Esophagus muscularis mucosa (tissue), 4 donors: ENCODE measurements around the gene TSPAN7. TPM values are rescaled to one million over a fixed set of nuclear protein-coding genes. Genes with fewer than 3 reads are reported as not detected.

Experiments
- DNase-seq: peaks from one replicate; pipeline ENCODE4 v3.0.0-alpha.2; 2017; ENCODE audit errors: extremely low spot score
- H3K27ac ChIP-seq, 4 donors: fragments of 200-600 bp; sonication (generic); replicated peaks in 1 of 4; 1 replicate in 3 of 4; 2 replicates in 1 of 4; pipeline ENCODE4 v1.5.1; 2016 to 2019; ENCODE audit warnings: mild to moderate bottlenecking in 1 of 4
- H3K27me3 ChIP-seq, 4 donors: fragments of 200-600 bp; sonication (generic); one replicate each; pipeline versions ENCODE4 v1.5.1 to v1.6.0; 2016 to 2019
- H3K36me3 ChIP-seq, 4 donors: fragments of 200-600 bp; sonication (generic); one replicate each; pipeline ENCODE4 v1.5.1; 2016 to 2019
- H3K4me1 ChIP-seq, 4 donors: fragments of 200-600 bp; sonication (generic); one replicate each; pipeline ENCODE4 v1.5.1; 2016 to 2019
- H3K4me3 ChIP-seq, 4 donors: fragments of 200-600 bp; sonication (generic); 1 replicate in 2 of 4; 2 replicates in 2 of 4; pipeline ENCODE4 v1.5.1; 2016 to 2019; ENCODE audit warnings: mild to moderate bottlenecking in 4 of 4, moderate library complexity in 1 of 4
- H3K9me3 ChIP-seq, 4 donors: fragments of 200-600 bp; sonication (generic); 1 replicate in 3 of 4; 2 replicates in 1 of 4; pipeline ENCODE4 v1.5.1; 2016 to 2019
- EP300 ChIP-seq: sonication (generic); formaldehyde crosslinking; IDR thresholded peaks from one replicate; pipeline ENCODE4 v1.6.1; 2017; ENCODE audit warnings: antibody characterized with exemption
- POLR2A ChIP-seq: fragments of 450-650 bp; IDR thresholded peaks from one replicate; pipeline ENCODE4 v1.6.1; 2017; ENCODE audit warnings: antibody characterized with exemption, moderate library complexity, mild to moderate bottlenecking, low read depth
- POLR2AphosphoS5 ChIP-seq, 2 donors: sonication (generic); formaldehyde crosslinking; IDR thresholded peaks; one replicate each; pipeline ENCODE4 v1.6.1; 2017; ENCODE audit warnings: antibody characterized with exemption in 2 of 2
- WGBS: methylation state at CpG from one replicate; pipeline ENCODE4 v1.1.5; 2018; 5-methylcytosine and 5-hydroxymethylcytosine counted together
- intact Hi-C: fragments of 100-400 bp; cut with DNase I; formaldehyde crosslinking; loops from one replicate; pipeline ENCODE4 v1.15.1; 2023
- total RNA-seq, 4 donors: library from RNA; depleted of rRNA; stranded (reverse); fragments of >200 nt; gene quantifications; one replicate each; pipeline versions ENCODE4 v1.1.0 to v1.2.1, GENCODE V29; 2016
- TF ChIP-seq, protein P1 (sequence below), 3 experiments: fragments of 200-600 bp in 2 of 3; fragments of 450-650 bp in 1 of 3; sonication (generic) in 2 of 3; IDR thresholded peaks; one replicate each; pipeline ENCODE4 v1.5.1; 2017 to 2019; ENCODE audit warnings: antibody characterized with exemption in 3 of 3, mild to moderate bottlenecking in 2 of 3, moderate library complexity in 1 of 3

TSPAN7 gene
- total RNA-seq, 4 donors from 2014 or later: 11.6 to 53.8 (median 45.2) TPM

DNA sequence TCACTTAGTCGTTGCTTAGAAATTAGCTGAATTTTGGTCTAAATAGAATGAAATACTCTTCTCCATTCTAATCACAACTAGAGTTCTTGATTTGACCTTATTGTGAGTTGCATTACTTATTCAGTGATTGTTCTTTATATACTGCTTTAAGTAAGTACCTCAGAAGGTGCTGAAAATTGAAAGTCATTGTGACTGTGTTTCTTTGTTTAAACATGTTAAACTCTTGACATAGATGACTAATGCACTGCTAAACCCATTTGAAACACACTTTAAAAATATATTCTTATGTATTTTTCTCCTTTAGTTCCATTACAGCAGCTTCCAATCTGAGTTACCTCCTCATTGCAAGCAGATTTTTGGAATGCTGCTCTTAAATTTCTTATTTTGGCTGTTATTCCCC lies 9.1 kb downstream of the TSPAN7 start:
- WGBS: 68% methylated on average over 1 of the region's 1 CpG
- DNase-seq: no peak
- no peak for TF ChIP-seq EP300
- no peak for TF ChIP-seq POLR2AphosphoS5 (IDR thresholded peaks at IDR 0.05)
- TF ChIP-seq, protein P1, sequence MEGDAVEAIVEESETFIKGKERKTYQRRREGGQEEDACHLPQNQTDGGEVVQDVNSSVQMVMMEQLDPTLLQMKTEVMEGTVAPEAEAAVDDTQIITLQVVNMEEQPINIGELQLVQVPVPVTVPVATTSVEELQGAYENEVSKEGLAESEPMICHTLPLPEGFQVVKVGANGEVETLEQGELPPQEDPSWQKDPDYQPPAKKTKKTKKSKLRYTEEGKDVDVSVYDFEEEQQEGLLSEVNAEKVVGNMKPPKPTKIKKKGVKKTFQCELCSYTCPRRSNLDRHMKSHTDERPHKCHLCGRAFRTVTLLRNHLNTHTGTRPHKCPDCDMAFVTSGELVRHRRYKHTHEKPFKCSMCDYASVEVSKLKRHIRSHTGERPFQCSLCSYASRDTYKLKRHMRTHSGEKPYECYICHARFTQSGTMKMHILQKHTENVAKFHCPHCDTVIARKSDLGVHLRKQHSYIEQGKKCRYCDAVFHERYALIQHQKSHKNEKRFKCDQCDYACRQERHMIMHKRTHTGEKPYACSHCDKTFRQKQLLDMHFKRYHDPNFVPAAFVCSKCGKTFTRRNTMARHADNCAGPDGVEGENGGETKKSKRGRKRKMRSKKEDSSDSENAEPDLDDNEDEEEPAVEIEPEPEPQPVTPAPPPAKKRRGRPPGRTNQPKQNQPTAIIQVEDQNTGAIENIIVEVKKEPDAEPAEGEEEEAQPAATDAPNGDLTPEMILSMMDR (IDR thresholded peaks at IDR 0.05): no peak
- TF ChIP-seq POLR2A: no peak
- H3K36me3 ChIP-seq: no peaks in the 10 kb centered on the region
- no peak overlapping the region for H3K4me3 ChIP-seq
- H3K9me3 ChIP-seq: no peaks in the 10 kb centered on the region
- H3K4me1 ChIP-seq: no peaks in the 10 kb centered on the region
- H3K27ac ChIP-seq: no peak overlapping the region
- intact Hi-C loops: no loop called here
- no peaks in the 10 kb centered on the region for H3K27me3 ChIP-seq

GRCh38 chrX:38571058-38571457 lies 9.7 kb downstream of the TSPAN7 start:
- intact Hi-C loops: no loop called here
- TF ChIP-seq, protein P1 (IDR thresholded peaks at IDR 0.05): no peak
- TF ChIP-seq POLR2A (no peak), POLR2AphosphoS5 (IDR thresholded peaks at IDR 0.05) (no peak), EP300 (no peak)
- no peak overlapping the region for H3K27ac ChIP-seq
- no peaks in the 10 kb centered on the region for H3K9me3 ChIP-seq
- H3K27me3 ChIP-seq: no peaks in the 10 kb centered on the region
- DNase-seq: no peak
- no peaks in the 10 kb centered on the region for H3K4me1 ChIP-seq
- no peaks in the 10 kb centered on the region for H3K36me3 ChIP-seq
- H3K4me3 ChIP-seq: no peak overlapping the region

GRCh38 chrX:38574858-38575257 lies 13.5 kb downstream of the TSPAN7 start:
- 77% methylated on average over 2 of the region's 2 CpGs for WGBS
- no peak overlapping the region for H3K4me3 ChIP-seq
- H3K36me3 ChIP-seq: no peaks in the 10 kb centered on the region
- H3K27ac ChIP-seq: no peak overlapping the region
- no peaks in the 10 kb centered on the region for H3K9me3 ChIP-seq
- H3K27me3 ChIP-seq: no peaks in the 10 kb centered on the region
- intact Hi-C loops: no loop called here
- no peaks in the 10 kb centered on the region for H3K4me1 ChIP-seq
- TF ChIP-seq POLR2AphosphoS5 (IDR thresholded peaks at IDR 0.05) (no peak), POLR2A (no peak), EP300 (no peak)
- TF ChIP-seq, protein P1 (IDR thresholded peaks at IDR 0.05): no peak
- DNase-seq: no peak

GRCh38 chrX:38575888-38576287 lies 14.5 kb downstream of the TSPAN7 start:
- 57% methylated on average over 2 of the region's 2 CpGs for WGBS
- Histone ChIP-seq H3K4me3 (no peak overlapping the region), H3K27me3 (no peaks in the 10 kb centered on the region), H3K36me3 (no peaks in the 10 kb centered on the region), H3K9me3 (no peaks in the 10 kb centered on the region), H3K4me1 (no peaks in the 10 kb centered on the region), H3K27ac (no peak overlapping the region)
- intact Hi-C loops: no loop called here
- no peak for DNase-seq
- TF ChIP-seq POLR2AphosphoS5 (IDR thresholded peaks at IDR 0.05) (no peak), EP300 (no peak), POLR2A (no peak)
- TF ChIP-seq, protein P1 (IDR thresholded peaks at IDR 0.05): no peak

DNA sequence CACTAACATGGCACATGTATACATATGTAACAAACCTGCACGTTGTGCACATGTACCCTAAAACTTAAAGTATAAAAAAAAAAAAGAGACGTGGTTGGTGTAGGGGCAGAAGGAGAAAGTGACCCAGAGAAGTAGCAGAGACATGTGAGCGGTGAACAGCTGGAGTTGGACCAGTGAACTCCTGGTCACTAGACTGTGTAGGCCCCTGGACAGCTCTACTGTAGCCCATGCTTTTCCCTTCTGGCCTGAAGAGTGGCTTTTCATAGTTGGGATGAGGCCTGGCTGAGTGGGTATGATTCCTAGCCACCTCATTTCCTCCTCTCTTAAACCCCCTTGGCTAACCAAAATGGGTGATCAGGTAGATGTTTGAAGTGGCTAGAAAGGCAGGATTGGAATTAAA lies 16.4 kb downstream of the TSPAN7 start:
- Histone ChIP-seq H3K27me3 (no peaks in the 10 kb centered on the region), H3K4me3 (no peak overlapping the region), H3K36me3 (no peaks in the 10 kb centered on the region), H3K4me1 (no peaks in the 10 kb centered on the region), H3K27ac (no peak overlapping the region), H3K9me3 (no peaks in the 10 kb centered on the region)
- intact Hi-C loops: no loop called here
- TF ChIP-seq POLR2AphosphoS5 (IDR thresholded peaks at IDR 0.05) (no peak), POLR2A (no peak), EP300 (no peak)
- TF ChIP-seq, protein P1 (IDR thresholded peaks at IDR 0.05): no peak
- 56% methylated on average over 3 of the region's 3 CpGs for WGBS
- no peak for DNase-seq
